Keratinocyte (primary cell): ENCODE measurements around the gene NCKAP5. TPM values are rescaled to one million over a fixed set of nuclear protein-coding genes. Genes with fewer than 3 reads are reported as not detected.

Experiments
- DNase-seq: peaks from one replicate; pipeline ENCODE4 v3.0.0-alpha.2; 2011; ENCODE audit warnings: low read depth, missing footprints, low spot score
- FAIRE-seq: peaks from 2 replicates; lab custom pipeline; 2011; peaks lifted over from hg19 to GRCh38; lab: Jason Lieb, UNC
- H2AFZ ChIP-seq: 2 replicates; pipeline ENCODE4 v1.6.0; 2012; ENCODE audit warnings: low read length, control low read depth, inconsistent platforms; ENCODE audit not compliant: control insufficient read depth
- H3K27ac ChIP-seq: 2 replicates; pipeline ENCODE4 v1.5.1; 2011; ENCODE audit warnings: low read length; ENCODE audit not compliant: control insufficient read depth, insufficient read depth
- H3K27me3 ChIP-seq: 3 replicates; pipeline ENCODE4 v1.6.0; 2011; ENCODE audit warnings: low read length; ENCODE audit not compliant: control insufficient read depth, insufficient read depth; ENCODE audit errors: extremely low read depth
- H3K36me3 ChIP-seq, 2 experiments: 2 replicates in 1 of 2; 3 replicates in 1 of 2; pipeline ENCODE4 v1.5.1; 2011; ENCODE audit warnings: low read length in 2 of 2, mild to moderate bottlenecking in 1 of 2; ENCODE audit not compliant: control insufficient read depth in 2 of 2, insufficient read depth in 2 of 2; ENCODE audit errors: extremely low read depth in 1 of 2
- H3K4me1 ChIP-seq: 3 replicates; pipeline ENCODE4 v1.5.1; 2011; ENCODE audit warnings: low read length; ENCODE audit not compliant: control insufficient read depth, insufficient read depth; ENCODE audit errors: extremely low read depth
- H3K4me2 ChIP-seq: 3 replicates; pipeline ENCODE4 v1.6.0; 2011; ENCODE audit warnings: low read depth, low read length; ENCODE audit not compliant: control insufficient read depth, insufficient read depth; ENCODE audit errors: extremely low read depth
- H3K4me3 ChIP-seq, 3 experiments: fragments of 200-600 bp in 1 of 3; sonication (generic) in 1 of 3; 2 replicates in 2 of 3; 3 replicates in 1 of 3; pipeline ENCODE4 v1.5.1; 2011 to 2016; ENCODE audit warnings: low read length in 3 of 3, mild to moderate bottlenecking in 3 of 3, control low read depth in 2 of 3, inconsistent platforms in 1 of 3, low read depth in 1 of 3, mixed read lengths in 1 of 3, mixed run types in 1 of 3, moderate library complexity in 1 of 3; ENCODE audit not compliant: control insufficient read depth in 2 of 3, insufficient read depth in 2 of 3; ENCODE audit errors: extremely low read depth in 1 of 3
- H3K79me2 ChIP-seq: 2 replicates; pipeline ENCODE4 v1.6.0; 2012; ENCODE audit warnings: low read length; ENCODE audit not compliant: control insufficient read depth, insufficient read depth
- H3K9ac ChIP-seq: 3 replicates; pipeline ENCODE4 v1.6.0; 2011; ENCODE audit warnings: low read length; ENCODE audit not compliant: control insufficient read depth, insufficient read depth; ENCODE audit errors: extremely low read depth
- H3K9me1 ChIP-seq: 3 replicates; pipeline ENCODE4 v1.6.0; 2011; ENCODE audit warnings: low read length; ENCODE audit not compliant: control insufficient read depth, insufficient read depth; ENCODE audit errors: extremely low read depth
- H3K9me3 ChIP-seq: 2 replicates; pipeline ENCODE4 v1.5.1; 2012; ENCODE audit warnings: low read depth, low read length; ENCODE audit not compliant: control insufficient read depth
- H4K20me1 ChIP-seq: 3 replicates; pipeline ENCODE4 v1.6.0; 2011; ENCODE audit warnings: low read length; ENCODE audit not compliant: control insufficient read depth, insufficient read depth; ENCODE audit errors: extremely low read depth
- CTCF ChIP-seq, 3 experiments: IDR thresholded peaks in 1 of 3; conservative IDR thresholded peaks in 1 of 3; optimal IDR thresholded peaks in 1 of 3; 2 replicates in 2 of 3; 3 replicates in 1 of 3; pipeline versions ENCODE3 to v1.5.1; 2011; ENCODE audit warnings: low read length in 3 of 3, mild to moderate bottlenecking in 3 of 3, moderate library complexity in 2 of 3, control low read depth in 1 of 3, inconsistent platforms in 1 of 3; ENCODE audit not compliant: insufficient read depth in 2 of 3; ENCODE audit errors: extremely low read depth in 1 of 3
- EZH2 ChIP-seq: IDR thresholded peaks from one replicate; pipeline ENCODE4 v1.6.1; 2012; ENCODE audit warnings: inconsistent platforms, mild to moderate bottlenecking, low read length, moderate library complexity
- dilution Hi-C: fragments of 300-500 bp; cut with MboI; formaldehyde crosslinking; loops from one replicate; pipeline ENCODE4 v1.7.0; 2020; ENCODE audit warnings: low sequenced_read_pairs; ENCODE audit not compliant: extremely low pct_ligation_motif_present
- polyA plus RNA-seq, 5 experiments: library from polyadenylated mRNA; depleted of rRNA in 3 of 5; stranded (reverse) in 3 of 5; stranded (forward) in 1 of 5; unstranded in 1 of 5; fragments of >200 nt; gene quantifications; 1 replicate in 1 of 5; 2 replicates in 3 of 5; 3 replicates in 1 of 5; pipeline versions ENCODE4 v1.2.1 to v1.2.3, GENCODE V29; 2011 to 2012; ENCODE audit warnings: missing spikeins in 2 of 5, low read depth in 1 of 5, low replicate concordance in 1 of 5

NCKAP5 gene
- polyA plus RNA-seq, 1 donor (not counting 4 experiments of a cell fraction or from before 2014, with no cell fraction given): 3.6 TPM

- Histone ChIP-seq H3K27me3 (no peaks in the 10 kb centered on the region), H3K4me3 (no peak overlapping the region), H2AFZ (no peak overlapping the region), H3K9me3 (no peaks in the 10 kb centered on the region), H3K9me1 (no peaks in the 10 kb centered on the region), H4K20me1 (no peaks in the 10 kb centered on the region), H3K79me2 (no peaks in the 10 kb centered on the region), H3K4me2 (no peak overlapping the region), H3K9ac (no peak overlapping the region), H3K27ac (no peak overlapping the region), H3K36me3 (no peaks in the 10 kb centered on the region), H3K4me1 (no peaks in the 10 kb centered on the region)
- FAIRE-seq (no peak), DNase-seq (no peak)
- TF ChIP-seq EZH2: no peak
- TF ChIP-seq CTCF (optimal IDR thresholded peaks at IDR 0.05 in 1 of 3, IDR thresholded peaks at IDR 0.05 in 1 of 3, conservative IDR thresholded peaks at IDR 0.05 in 1 of 3; ENCODE audit: extremely low read depth in 1 of 3, insufficient read depth in 2 of 3, low read length in 3 of 3): no peak
- dilution Hi-C loops: no loop called here
Measured at GRCh38 chr2:132774189-132774588, 794.1 kb downstream of the NCKAP5 start.

DNA sequence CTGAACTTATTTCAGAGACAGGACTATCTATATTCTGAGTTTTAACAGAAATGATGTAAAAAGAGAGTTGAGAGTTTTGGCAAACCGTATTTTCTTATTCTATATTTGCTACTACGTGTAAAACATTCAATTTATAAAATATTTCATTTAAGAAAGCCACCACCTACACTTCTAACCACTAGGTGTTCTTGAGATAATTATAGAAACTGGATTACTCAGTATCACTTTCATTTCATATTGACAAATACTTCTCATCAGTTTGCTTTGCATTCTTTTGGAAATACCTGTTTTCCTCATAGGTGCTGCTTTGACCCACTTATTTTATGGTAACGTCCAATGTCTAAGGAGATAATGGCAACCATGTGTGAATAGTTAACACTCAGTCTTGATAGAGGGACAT is 794.9 kb downstream of the NCKAP5 start:
- H3K36me3 ChIP-seq: no peaks in the 10 kb centered on the region
- H3K9me1 ChIP-seq: no peaks in the 10 kb centered on the region
- H3K27me3 ChIP-seq: no peaks in the 10 kb centered on the region
- H3K9ac ChIP-seq: no peak overlapping the region
- H3K27ac ChIP-seq: no peak overlapping the region
- H2AFZ ChIP-seq: no peak overlapping the region
- DNase-seq (no peak), FAIRE-seq (no peak)
- TF ChIP-seq CTCF (optimal IDR thresholded peaks at IDR 0.05 in 1 of 3, IDR thresholded peaks at IDR 0.05 in 1 of 3, conservative IDR thresholded peaks at IDR 0.05 in 1 of 3; ENCODE audit: extremely low read depth in 1 of 3, insufficient read depth in 2 of 3, low read length in 3 of 3) (no peak), EZH2 (no peak)
- H3K4me3 ChIP-seq: no peak overlapping the region
- H3K79me2 ChIP-seq: no peaks in the 10 kb centered on the region
- no peak overlapping the region for H3K4me2 ChIP-seq
- H4K20me1 ChIP-seq: no peaks in the 10 kb centered on the region
- dilution Hi-C loops: no loop called here
- no peaks in the 10 kb centered on the region for H3K4me1 ChIP-seq
- no peaks in the 10 kb centered on the region for H3K9me3 ChIP-seq
